Astrocyte of the spinal cord (primary cell): Measurements from ENCODE around the gene VAV2.

Experiments
- DNase-seq: peaks from one replicate; pipeline ENCODE4 v3.0.0; 2011; ENCODE audit warnings: low read depth, low spot score
- H3K4me3 ChIP-seq: 2 replicates; pipeline ENCODE4 v1.5.1; 2011; ENCODE audit warnings: low read depth, mild to moderate bottlenecking, low read length, moderate library complexity
- CTCF ChIP-seq: IDR thresholded peaks from 2 replicates; pipeline ENCODE4 v1.5.1; 2012; ENCODE audit warnings: low read depth, mild to moderate bottlenecking, low read length, inconsistent platforms
- in situ Hi-C: cut with HindIII; loops from 2 replicates; pipeline ENCODE4 v1.10.0; 2017; ENCODE audit warnings: low sequenced_read_pairs

VAV2 gene

DNA sequence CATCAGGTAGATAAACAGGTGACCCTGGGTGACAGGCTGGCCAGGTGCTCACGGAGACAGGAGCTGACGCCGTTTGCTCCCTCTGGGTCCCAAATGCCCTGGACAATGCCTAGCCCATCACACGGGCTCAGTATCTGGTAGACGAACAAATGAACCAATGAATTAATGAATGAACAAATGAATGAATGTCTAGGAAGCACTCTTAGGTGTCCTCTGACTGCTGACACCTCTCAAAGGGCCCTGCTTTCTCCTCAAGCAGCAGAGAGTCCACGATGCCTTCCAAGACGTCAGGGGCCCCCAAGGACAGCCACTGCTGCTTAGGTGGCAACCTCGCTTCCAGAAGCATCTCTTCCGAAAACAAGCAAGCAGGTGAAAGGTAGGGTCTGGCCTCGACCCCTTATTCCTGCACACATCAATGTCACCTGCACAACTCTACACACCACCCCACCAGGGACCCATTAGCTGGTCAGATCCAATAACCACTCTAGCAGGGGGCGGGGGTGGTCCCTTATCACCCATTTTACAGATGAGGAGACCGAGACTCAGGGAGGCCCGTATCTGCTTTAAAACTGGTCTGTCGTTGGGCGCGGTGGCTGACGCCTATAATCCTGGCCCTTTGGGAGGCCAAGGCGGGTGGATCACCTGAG, 45.2 kb downstream of the VAV2 start:
- TF ChIP-seq CTCF = no peak
- in situ Hi-C loops = no loop called here
- no peak overlapping the region for H3K4me3 ChIP-seq
- no peak for DNase-seq

- no peak overlapping the region for H3K4me3 ChIP-seq
- in situ Hi-C loops = no loop called here
- no peak for DNase-seq
- no peak for TF ChIP-seq CTCF
Measured at GRCh38 chr9:133945977-133946753, 46.0 kb downstream of the VAV2 start.

DNA sequence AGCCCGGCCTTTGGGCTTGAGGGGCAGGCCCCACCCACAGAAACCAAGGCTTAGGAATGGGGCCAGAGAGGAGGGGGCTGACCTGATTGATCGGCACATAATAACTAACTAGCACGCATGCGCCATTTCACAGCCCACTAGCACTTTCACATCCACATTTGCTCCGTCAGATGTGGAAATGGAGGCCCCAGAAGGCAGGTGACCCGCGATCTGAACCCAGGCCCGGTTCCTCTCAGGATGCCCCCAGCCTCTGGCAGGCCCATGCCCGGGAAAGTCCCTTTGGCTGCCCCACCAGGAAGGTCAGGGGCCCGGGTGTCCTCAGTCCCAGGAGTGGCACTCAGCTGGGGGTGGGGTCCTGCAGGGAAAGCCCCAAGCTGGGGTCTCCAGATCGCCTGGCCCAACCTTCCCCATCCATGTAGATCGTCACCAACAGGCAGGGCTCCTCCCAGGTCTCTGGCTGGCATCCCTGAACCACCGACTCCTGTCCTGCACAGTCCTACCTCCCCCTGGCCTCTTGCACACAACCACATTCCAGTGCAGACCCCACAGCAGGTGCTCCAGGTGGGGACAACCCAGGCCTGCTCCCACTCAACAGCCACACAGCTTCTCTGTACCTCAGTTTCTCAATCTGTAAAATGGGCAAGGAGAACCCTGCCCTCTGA, 46.7 kb downstream of the VAV2 start:
- DNase-seq = no peak
- in situ Hi-C loops = no loop called here
- H3K4me3 ChIP-seq = no peak overlapping the region
- no peak for TF ChIP-seq CTCF

GRCh38 chr9:133944746-133945135, 47.4 kb downstream of the VAV2 start:
- in situ Hi-C loops = no loop called here
- DNase-seq = peak; percentile 92
- TF ChIP-seq CTCF = no peak
- no peak overlapping the region for H3K4me3 ChIP-seq

DNA sequence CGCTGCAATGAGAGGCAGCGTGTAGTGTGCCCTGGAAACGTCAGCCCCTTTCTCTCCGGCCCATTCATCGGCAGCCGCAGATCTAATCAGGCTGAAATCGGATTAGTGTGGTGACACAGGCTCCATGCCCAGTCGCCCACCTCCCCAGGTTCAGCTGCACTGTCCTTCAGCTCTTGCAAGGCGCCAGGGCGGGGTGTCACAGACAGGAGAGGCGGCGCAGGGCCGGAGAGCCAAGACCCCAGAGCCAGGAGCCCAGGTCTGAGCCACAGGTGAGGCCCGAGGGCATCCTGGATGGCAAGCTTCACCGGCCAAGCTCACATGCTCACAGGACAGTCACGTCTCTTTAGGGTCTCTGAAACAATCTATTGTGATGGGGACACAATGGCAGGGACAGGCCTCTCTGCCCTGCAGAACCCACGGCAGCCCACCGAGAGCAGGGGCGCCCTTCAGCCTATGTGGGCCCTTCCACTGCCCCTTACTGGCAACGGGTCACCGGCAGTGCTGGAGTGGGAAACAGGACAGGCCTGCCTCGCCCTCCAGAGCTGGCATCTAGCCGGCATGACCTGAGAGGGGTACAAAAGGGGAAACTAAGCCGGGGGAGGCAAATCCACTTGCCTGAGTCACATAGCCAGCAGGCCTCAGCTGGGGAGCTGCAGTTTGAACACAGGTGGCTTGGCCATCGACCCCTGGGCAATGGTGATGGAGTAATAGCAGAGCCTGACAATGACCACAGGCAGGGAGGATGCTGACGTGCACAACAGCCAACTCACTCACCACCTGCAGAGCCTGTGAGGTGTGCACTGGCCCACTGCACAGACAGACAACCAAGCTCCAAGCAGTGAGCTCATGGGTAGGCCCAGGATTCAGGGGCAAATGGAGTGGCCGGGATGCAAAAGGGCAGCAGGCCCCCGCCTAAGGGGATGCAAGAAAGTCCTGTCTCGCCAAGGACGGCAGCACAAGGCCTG, 48.1 kb downstream of the VAV2 start:
- TF ChIP-seq CTCF = no peak
- DNase-seq = peak; percentile 77
- in situ Hi-C loops = no loop called here
- H3K4me3 ChIP-seq = no peak overlapping the region
